HL-60 (cell line): ENCODE results near the gene CAMTA1.

Experiments
- DNase-seq, 2 experiments: peaks; one replicate each; pipeline ENCODE4 v3.0.0-alpha.2; 2010 to 2020; ENCODE audit warnings: low read depth in 1 of 2, low spot score in 1 of 2
- H3K27ac ChIP-seq: fragments of 250-450 bp; sonication (Bioruptor Pico); replicated peaks from 2 replicates; pipeline ENCODE4 v1.5.1; 2020; ENCODE audit warnings: mild to moderate bottlenecking, moderate library complexity
- H3K27me3 ChIP-seq: fragments of 250-450 bp; sonication (Bioruptor Pico); 2 replicates; pipeline ENCODE4 v1.5.1; 2021; ENCODE audit warnings: mild to moderate bottlenecking, moderate library complexity; ENCODE audit not compliant: insufficient read depth, poor library complexity, severe bottlenecking
- H3K4me3 ChIP-seq: replicated peaks from 2 replicates; pipeline ENCODE4 v1.5.1; 2011; ENCODE audit warnings: mild to moderate bottlenecking, control low read depth, low read length; ENCODE audit not compliant: insufficient read depth
- GABPA ChIP-seq: IDR thresholded peaks from 2 replicates; pipeline ENCODE4 v1.6.1; 2012; ENCODE audit warnings: low read depth
- POLR2AphosphoS5 ChIP-seq: IDR thresholded peaks from 2 replicates; pipeline ENCODE4 v1.6.1; 2012; ENCODE audit warnings: low read depth
- SPI1 ChIP-seq: IDR thresholded peaks from 2 replicates; pipeline ENCODE4 v1.6.1; 2012; ENCODE audit warnings: low read depth, mild to moderate bottlenecking, borderline replicate concordance
- TF ChIP-seq, protein P1 (sequence below): IDR thresholded peaks from one replicate; pipeline ENCODE4 v1.5.1; 2011; ENCODE audit warnings: low read length, control low read depth, inconsistent platforms; ENCODE audit not compliant: insufficient read depth
- TF ChIP-seq, protein P2 (sequence below): IDR thresholded peaks from 2 replicates; pipeline ENCODE4 v1.6.1; 2012; ENCODE audit warnings: low read depth; ENCODE audit not compliant: insufficient replicate concordance

CAMTA1 gene

DNA sequence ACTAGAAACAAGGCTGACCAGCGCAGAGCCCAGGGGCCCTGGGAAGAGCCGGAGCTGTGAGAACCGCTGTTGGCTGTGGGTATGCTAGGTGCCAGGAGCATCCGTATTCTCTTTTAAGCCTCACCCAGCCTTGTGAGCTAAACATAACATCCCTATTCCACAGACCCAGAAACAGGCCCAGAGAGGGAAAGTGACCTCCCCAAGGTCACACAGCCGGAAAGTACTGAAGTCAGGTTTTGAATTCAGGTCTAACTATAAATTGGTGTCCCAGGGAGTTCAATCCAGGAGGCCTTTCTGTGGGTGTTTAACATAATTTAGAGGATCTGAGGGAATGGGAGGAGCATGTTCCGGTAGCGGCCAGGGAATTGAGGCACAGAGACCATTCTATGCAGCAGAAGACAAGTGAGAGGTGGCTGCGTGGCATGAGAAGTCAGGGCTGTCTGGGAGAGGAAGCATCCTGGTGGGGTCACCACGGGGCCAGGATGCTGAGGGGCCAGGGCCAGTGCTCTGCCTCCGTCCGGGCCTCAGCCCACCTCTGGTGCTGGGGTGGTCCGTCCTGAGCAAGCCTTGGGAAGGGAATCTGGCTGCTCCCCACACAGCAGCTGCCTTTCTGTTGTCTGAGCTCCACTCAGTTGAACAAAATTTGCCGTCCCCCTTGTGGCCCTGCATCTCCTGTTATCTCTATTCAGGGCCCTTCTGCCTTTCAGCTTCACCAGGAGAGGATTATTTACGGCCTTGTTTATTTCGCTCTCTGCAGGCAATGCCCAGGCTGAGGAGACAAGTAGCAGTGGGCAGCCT, 647.0 kb downstream of the CAMTA1 start:
- H3K4me3 ChIP-seq, result no peak overlapping the region
- H3K27me3 ChIP-seq, result no peaks in the 10 kb centered on the region
- H3K27ac ChIP-seq, result no peak overlapping the region
- TF ChIP-seq POLR2AphosphoS5 (no peak), SPI1 (no peak), GABPA (no peak)
- TF ChIP-seq, protein P1, sequence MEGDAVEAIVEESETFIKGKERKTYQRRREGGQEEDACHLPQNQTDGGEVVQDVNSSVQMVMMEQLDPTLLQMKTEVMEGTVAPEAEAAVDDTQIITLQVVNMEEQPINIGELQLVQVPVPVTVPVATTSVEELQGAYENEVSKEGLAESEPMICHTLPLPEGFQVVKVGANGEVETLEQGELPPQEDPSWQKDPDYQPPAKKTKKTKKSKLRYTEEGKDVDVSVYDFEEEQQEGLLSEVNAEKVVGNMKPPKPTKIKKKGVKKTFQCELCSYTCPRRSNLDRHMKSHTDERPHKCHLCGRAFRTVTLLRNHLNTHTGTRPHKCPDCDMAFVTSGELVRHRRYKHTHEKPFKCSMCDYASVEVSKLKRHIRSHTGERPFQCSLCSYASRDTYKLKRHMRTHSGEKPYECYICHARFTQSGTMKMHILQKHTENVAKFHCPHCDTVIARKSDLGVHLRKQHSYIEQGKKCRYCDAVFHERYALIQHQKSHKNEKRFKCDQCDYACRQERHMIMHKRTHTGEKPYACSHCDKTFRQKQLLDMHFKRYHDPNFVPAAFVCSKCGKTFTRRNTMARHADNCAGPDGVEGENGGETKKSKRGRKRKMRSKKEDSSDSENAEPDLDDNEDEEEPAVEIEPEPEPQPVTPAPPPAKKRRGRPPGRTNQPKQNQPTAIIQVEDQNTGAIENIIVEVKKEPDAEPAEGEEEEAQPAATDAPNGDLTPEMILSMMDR, result no peak
- TF ChIP-seq, protein P2, sequence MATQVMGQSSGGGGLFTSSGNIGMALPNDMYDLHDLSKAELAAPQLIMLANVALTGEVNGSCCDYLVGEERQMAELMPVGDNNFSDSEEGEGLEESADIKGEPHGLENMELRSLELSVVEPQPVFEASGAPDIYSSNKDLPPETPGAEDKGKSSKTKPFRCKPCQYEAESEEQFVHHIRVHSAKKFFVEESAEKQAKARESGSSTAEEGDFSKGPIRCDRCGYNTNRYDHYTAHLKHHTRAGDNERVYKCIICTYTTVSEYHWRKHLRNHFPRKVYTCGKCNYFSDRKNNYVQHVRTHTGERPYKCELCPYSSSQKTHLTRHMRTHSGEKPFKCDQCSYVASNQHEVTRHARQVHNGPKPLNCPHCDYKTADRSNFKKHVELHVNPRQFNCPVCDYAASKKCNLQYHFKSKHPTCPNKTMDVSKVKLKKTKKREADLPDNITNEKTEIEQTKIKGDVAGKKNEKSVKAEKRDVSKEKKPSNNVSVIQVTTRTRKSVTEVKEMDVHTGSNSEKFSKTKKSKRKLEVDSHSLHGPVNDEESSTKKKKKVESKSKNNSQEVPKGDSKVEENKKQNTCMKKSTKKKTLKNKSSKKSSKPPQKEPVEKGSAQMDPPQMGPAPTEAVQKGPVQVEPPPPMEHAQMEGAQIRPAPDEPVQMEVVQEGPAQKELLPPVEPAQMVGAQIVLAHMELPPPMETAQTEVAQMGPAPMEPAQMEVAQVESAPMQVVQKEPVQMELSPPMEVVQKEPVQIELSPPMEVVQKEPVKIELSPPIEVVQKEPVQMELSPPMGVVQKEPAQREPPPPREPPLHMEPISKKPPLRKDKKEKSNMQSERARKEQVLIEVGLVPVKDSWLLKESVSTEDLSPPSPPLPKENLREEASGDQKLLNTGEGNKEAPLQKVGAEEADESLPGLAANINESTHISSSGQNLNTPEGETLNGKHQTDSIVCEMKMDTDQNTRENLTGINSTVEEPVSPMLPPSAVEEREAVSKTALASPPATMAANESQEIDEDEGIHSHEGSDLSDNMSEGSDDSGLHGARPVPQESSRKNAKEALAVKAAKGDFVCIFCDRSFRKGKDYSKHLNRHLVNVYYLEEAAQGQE, result no peak
- DNase-seq, result no peak

DNA sequence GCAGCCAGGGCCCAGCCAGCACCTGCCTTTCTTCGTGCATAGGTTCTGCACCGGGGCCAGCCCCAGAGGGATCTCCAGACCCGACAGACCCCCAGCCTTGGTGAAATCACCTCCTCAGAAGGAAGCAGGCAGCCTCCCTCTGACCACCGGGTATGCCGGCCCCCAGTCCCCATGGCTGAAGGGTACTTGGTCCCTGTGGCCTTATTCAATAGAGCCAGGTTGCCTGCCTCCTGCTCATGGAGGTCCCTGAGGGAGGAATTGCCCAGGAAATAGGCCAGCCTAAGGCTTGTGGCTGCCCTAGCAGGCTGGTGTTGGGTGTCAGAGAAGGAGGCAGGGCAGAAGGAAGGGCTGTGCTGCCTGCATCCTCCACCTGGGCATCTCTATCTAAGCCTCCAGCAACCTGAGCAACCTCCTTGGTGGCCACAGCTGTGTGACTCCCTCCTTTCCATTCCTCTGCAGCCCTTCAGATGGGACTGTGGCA, 647.7 kb downstream of the CAMTA1 start:
- Histone ChIP-seq H3K27ac (no peak overlapping the region), H3K27me3 (no peaks in the 10 kb centered on the region), H3K4me3 (no peak overlapping the region)
- no peak for DNase-seq
- TF ChIP-seq GABPA (no peak), POLR2AphosphoS5 (no peak), SPI1 (no peak)
- TF ChIP-seq, protein P1, result no peak
- TF ChIP-seq, protein P2, result no peak

DNA sequence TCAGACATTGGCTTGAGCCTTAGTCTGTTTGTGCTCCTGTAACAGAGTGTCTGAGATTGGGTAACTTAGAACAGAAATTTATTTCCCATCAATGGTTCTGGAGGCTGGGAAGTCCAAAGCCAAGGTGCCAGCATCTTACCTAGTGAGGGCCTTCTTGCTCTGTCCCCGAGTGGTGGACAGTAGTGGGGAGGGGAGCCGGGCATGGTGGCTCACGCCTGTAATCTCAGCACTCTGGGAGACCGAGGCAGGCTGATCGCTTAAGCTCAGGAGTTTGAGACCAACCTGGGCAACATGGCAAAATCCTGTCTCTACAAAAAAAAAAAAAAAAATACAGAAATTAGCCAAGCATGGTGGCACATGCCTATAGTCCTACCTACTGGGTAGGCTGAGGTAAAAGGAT, 649.3 kb downstream of the CAMTA1 start:
- TF ChIP-seq, protein P2, result no peak
- TF ChIP-seq GABPA (no peak), POLR2AphosphoS5 (no peak), SPI1 (no peak)
- TF ChIP-seq, protein P1, result no peak
- no peaks in the 10 kb centered on the region for H3K27me3 ChIP-seq

More for the DNA sequence above, 649.3 kb downstream of the CAMTA1 start:
- no peak overlapping the region for H3K27ac ChIP-seq
- H3K4me3 ChIP-seq, result no peak overlapping the region
- DNase-seq, result no peak
